Osteoblast (primary cell): ENCODE data around the gene GPC5. TPM values are rescaled to one million over a fixed set of nuclear protein-coding genes. Genes with fewer than 3 reads are reported as not detected.

ENCODE experiments used
- DNase-seq: peaks from one replicate; pipeline ENCODE4 v3.0.0; 2011; ENCODE audit warnings: low spot score, mixed read lengths; ENCODE audit not compliant: insufficient read length; ENCODE audit errors: missing footprints
- H2AFZ ChIP-seq: 2 replicates; pipeline ENCODE4 v1.6.0; 2011; ENCODE audit warnings: mild to moderate bottlenecking, low read length
- H3K27ac ChIP-seq: 2 replicates; pipeline ENCODE4 v1.5.1; 2011; ENCODE audit warnings: mild to moderate bottlenecking, low read depth, low read length, moderate library complexity
- H3K27me3 ChIP-seq: 2 replicates; pipeline ENCODE4 v1.6.0; 2012; ENCODE audit warnings: mild to moderate bottlenecking, control low read depth, inconsistent platforms, low read length, moderate library complexity; ENCODE audit not compliant: insufficient read depth
- H3K36me3 ChIP-seq: 2 replicates; pipeline ENCODE4 v1.5.1; 2011; ENCODE audit warnings: mild to moderate bottlenecking, low read length, control low read depth, moderate library complexity; ENCODE audit not compliant: insufficient read depth
- H3K4me1 ChIP-seq: 2 replicates; pipeline ENCODE4 v1.5.1; 2011; ENCODE audit warnings: mild to moderate bottlenecking, low read length, control low read depth, moderate library complexity; ENCODE audit not compliant: insufficient read depth
- H3K4me2 ChIP-seq: 2 replicates; pipeline ENCODE4 v1.6.0; 2011; ENCODE audit warnings: mild to moderate bottlenecking, low read length; ENCODE audit not compliant: insufficient read depth
- H3K4me3 ChIP-seq: fragments of 200-600 bp; sonication (generic); 3 replicates; pipeline ENCODE4 v1.5.1; 2012; ENCODE audit warnings: mild to moderate bottlenecking, low read length, inconsistent platforms; ENCODE audit not compliant: insufficient read depth
- H3K79me2 ChIP-seq: 2 replicates; pipeline ENCODE4 v1.6.0; 2012; ENCODE audit warnings: mild to moderate bottlenecking, low read length, control low read depth, inconsistent platforms; ENCODE audit not compliant: insufficient read depth
- H3K9me3 ChIP-seq: 2 replicates; pipeline ENCODE4 v1.5.1; 2011; ENCODE audit warnings: low read depth, low read length, control low read depth
- H4K20me1 ChIP-seq: 2 replicates; pipeline ENCODE4 v1.6.0; 2012; ENCODE audit warnings: mild to moderate bottlenecking, low read length, control low read depth; ENCODE audit not compliant: insufficient read depth
- total RNA-seq: library from RNA; depleted of rRNA; stranded (reverse); fragments of >200 nt; gene quantifications from 2 replicates; pipeline ENCODE4 v1.2.3, GENCODE V29; 2012
- TF ChIP-seq, protein P1 (sequence below): IDR thresholded peaks from 2 replicates; pipeline ENCODE4 v1.5.1; 2011; ENCODE audit warnings: mild to moderate bottlenecking, low read depth, low read length, moderate library complexity; ENCODE audit errors: extremely low read depth

The GPC5 gene
- total RNA-seq, 1 donor = 0.36 TPM

DNA sequence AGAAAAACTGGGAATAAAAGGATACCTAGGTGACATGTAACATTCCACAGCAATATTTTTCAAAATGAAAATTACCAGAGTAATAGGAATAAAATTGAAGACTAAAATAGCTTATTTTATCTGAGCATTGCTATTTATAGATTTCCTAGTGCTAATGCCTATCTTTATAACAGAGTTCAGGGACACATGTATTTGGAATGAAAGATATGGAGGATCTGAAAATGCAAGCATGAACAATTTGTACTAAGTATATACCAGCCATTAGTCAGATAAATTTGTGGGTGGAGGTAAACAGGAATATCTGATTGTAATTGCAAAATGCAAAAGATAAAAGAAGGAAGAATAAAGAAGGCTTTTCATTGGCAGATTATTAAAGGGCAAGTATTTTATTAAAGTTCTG, 345.9 kb downstream of the GPC5 start:
- TF ChIP-seq, protein P1, sequence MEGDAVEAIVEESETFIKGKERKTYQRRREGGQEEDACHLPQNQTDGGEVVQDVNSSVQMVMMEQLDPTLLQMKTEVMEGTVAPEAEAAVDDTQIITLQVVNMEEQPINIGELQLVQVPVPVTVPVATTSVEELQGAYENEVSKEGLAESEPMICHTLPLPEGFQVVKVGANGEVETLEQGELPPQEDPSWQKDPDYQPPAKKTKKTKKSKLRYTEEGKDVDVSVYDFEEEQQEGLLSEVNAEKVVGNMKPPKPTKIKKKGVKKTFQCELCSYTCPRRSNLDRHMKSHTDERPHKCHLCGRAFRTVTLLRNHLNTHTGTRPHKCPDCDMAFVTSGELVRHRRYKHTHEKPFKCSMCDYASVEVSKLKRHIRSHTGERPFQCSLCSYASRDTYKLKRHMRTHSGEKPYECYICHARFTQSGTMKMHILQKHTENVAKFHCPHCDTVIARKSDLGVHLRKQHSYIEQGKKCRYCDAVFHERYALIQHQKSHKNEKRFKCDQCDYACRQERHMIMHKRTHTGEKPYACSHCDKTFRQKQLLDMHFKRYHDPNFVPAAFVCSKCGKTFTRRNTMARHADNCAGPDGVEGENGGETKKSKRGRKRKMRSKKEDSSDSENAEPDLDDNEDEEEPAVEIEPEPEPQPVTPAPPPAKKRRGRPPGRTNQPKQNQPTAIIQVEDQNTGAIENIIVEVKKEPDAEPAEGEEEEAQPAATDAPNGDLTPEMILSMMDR = no peak
- Histone ChIP-seq H3K79me2 (no peaks in the 10 kb centered on the region), H4K20me1 (no peaks in the 10 kb centered on the region), H3K36me3 (no peaks in the 10 kb centered on the region), H3K9me3 (no peaks in the 10 kb centered on the region), H3K27ac (no peak overlapping the region), H3K4me3 (no peak overlapping the region), H3K4me2 (no peak overlapping the region), H2AFZ (no peak overlapping the region), H3K27me3 (no peaks in the 10 kb centered on the region), H3K4me1 (no peaks in the 10 kb centered on the region)
- no peak for DNase-seq

DNA sequence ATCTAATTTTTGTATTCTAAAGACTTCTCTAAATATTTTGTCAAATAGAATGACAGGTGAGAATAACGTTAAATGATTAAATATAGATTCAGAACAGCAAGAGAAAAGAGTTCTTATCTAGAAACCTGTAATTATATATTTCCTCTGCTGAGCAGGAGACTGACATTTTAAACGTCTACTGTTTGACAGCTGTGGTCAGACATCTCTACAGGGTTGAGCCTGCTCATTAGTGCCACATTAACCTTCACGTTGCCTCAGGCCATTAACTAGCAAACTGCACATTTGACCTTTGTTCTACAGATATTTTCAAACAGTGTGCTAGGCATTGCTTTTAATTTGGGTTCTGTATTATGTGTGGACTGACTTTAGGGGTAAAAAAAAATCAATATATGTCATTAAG, 347.5 kb downstream of the GPC5 start:
- Histone ChIP-seq H3K79me2 (no peaks in the 10 kb centered on the region), H3K4me1 (no peaks in the 10 kb centered on the region), H4K20me1 (no peaks in the 10 kb centered on the region), H2AFZ (no peak overlapping the region), H3K27me3 (no peaks in the 10 kb centered on the region), H3K4me3 (no peak overlapping the region), H3K9me3 (no peaks in the 10 kb centered on the region), H3K4me2 (no peak overlapping the region), H3K36me3 (no peaks in the 10 kb centered on the region), H3K27ac (no peak overlapping the region)
- DNase-seq = no peak
- TF ChIP-seq, protein P1 = no peak

DNA sequence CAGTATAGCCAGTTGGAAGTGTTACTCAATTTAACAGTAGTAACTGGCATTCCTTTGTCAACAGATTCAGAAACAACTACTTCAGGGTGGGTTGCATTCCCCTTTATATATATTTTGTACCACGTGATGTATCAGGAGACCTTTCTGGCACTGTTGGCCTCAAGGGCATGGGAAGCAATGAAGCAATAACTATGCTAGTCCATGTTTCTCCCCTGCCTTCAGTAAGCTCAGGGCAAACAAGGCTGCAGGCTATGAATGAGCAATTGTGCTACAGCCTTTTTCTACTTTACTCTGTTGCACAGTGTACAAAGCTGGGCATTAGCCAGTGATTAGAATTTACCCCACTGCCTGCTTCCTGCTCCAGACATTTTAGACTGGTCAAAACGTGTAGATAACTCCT, 348.8 kb downstream of the GPC5 start:
- H3K36me3 ChIP-seq = no peaks in the 10 kb centered on the region
- no peaks in the 10 kb centered on the region for H3K9me3 ChIP-seq
- H3K4me2 ChIP-seq = no peak overlapping the region
- no peaks in the 10 kb centered on the region for H3K4me1 ChIP-seq
- no peaks in the 10 kb centered on the region for H3K79me2 ChIP-seq
- no peaks in the 10 kb centered on the region for H3K27me3 ChIP-seq
- DNase-seq = no peak
- TF ChIP-seq, protein P1 = no peak
- H3K4me3 ChIP-seq = no peak overlapping the region
- H3K27ac ChIP-seq = no peak overlapping the region
- no peak overlapping the region for H2AFZ ChIP-seq
- no peaks in the 10 kb centered on the region for H4K20me1 ChIP-seq

DNA sequence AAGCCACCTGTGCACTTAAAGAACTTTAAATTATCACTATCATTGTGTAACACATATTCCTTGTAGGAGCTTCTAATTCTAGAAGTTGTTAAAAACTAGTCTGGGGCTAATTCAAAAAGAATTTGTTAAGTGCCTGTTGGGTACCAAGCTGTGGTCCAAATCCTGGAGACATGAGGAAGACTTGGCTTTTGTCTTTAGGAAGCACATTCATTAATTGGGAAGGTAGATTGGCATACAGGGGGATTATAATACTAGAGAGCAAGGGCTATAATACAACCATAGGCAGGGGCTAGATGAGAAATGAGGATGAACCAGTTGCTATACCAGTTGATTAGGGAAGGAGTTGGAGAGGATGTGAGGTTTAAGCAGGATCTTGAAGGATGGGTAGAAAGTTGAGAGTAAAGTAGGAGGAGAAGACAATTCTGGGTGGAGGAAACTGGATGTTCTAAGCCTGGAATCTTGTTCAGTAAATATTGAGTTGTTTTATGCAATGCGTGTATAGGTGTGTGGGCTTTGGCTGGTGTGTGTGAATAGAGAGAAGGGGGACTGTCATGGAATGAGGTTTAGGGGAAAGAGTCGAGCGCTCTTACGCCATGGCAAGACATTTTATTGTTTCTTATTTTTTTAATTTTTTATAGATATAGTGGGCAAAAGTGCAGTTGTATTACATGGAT, 350.1 kb downstream of the GPC5 start:
- H4K20me1 ChIP-seq = no peaks in the 10 kb centered on the region
- no peak overlapping the region for H3K27ac ChIP-seq
- H3K9me3 ChIP-seq = no peaks in the 10 kb centered on the region
- H2AFZ ChIP-seq = no peak overlapping the region
- no peak overlapping the region for H3K4me2 ChIP-seq
- H3K36me3 ChIP-seq = no peaks in the 10 kb centered on the region
- no peaks in the 10 kb centered on the region for H3K79me2 ChIP-seq
- no peaks in the 10 kb centered on the region for H3K4me1 ChIP-seq
- DNase-seq = no peak
- TF ChIP-seq, protein P1 = no peak
- no peak overlapping the region for H3K4me3 ChIP-seq
- no peaks in the 10 kb centered on the region for H3K27me3 ChIP-seq
